HL-60/S4 treated with phorbol 12-myristate 13-acetate at 8.2 ng/mL for 4 days and 3 days (cell line): ENCODE data around the gene OR6S1.
"Not testable (repeated sequence)": the region's sequence is repeated elsewhere in the genome, so short reads cannot be mapped to it uniquely, and the experiment has no call there.

ENCODE experiments used
- in situ Hi-C: fragments of 300-500 bp; cut with MboI; formaldehyde crosslinking; loops from 2 replicates; pipeline ENCODE4 v1.15.0; 2022; ENCODE audit warnings: low sequenced_read_pairs

Gene OR6S1

GRCh38 chr14:20613094-20614037 lies 28.1 kb downstream of the OR6S1 start:
- in situ Hi-C loops = no loop called here

GRCh38 chr14:20612403-20612802 lies 29.1 kb downstream of the OR6S1 start:
- in situ Hi-C loops = no loop called here

DNA sequence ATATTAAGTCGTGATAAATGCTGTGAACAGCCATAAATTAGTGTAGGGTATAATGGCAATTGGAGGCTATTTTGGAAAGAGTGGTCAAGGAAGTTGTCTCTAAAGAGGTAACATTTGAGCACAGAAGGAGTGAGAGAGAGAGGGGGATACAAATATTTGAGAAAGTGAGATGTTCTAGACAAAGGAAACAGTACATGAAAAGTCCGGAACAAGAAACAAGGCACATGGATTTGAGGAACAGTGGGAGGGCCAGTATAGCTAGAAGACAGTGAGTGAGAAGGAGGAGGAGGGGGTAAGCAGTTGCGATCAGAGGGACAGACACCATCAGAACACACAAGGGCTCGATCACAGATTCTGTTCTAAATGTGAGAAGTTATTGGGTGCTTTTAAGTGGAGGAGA lies 30.2 kb downstream of the OR6S1 start:
- in situ Hi-C loops = no loop called here

DNA sequence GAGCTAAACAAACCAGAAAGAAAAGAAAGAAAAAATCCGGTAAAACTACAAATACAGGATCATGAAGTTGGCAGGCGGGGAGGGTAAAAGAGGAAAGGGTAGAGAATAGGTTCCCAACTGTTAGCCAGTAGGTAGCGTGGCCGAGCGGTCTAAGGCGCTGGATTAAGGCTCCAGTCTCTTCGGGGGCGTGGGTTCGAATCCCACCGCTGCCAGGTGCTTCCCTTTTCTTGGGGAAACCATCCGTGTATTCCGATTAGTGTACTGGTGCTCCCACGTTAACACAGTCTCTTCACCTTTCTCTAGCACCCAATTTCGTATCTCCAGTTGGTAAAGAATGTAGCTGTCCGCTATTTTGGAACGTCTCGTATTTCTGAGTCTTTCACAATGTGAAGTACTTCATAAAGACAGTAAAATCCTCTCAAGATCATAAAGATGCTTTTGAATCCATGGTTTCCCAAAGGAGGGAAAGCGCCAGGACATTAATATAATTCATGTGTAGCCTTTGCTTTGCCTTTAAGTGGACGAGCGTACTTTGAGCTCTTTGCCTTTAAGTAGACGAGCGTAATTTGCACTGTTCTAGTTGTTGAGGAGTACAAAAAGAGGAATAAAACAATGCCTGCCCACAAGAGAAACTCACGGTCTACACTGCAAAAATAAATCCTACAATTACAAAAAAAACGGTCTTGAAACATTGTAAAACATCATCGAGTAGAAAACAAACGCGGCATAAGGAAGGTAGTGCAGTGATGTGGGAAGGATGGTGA lies 31.3 kb downstream of the OR6S1 start:
- in situ Hi-C loops = no loop called here

DNA sequence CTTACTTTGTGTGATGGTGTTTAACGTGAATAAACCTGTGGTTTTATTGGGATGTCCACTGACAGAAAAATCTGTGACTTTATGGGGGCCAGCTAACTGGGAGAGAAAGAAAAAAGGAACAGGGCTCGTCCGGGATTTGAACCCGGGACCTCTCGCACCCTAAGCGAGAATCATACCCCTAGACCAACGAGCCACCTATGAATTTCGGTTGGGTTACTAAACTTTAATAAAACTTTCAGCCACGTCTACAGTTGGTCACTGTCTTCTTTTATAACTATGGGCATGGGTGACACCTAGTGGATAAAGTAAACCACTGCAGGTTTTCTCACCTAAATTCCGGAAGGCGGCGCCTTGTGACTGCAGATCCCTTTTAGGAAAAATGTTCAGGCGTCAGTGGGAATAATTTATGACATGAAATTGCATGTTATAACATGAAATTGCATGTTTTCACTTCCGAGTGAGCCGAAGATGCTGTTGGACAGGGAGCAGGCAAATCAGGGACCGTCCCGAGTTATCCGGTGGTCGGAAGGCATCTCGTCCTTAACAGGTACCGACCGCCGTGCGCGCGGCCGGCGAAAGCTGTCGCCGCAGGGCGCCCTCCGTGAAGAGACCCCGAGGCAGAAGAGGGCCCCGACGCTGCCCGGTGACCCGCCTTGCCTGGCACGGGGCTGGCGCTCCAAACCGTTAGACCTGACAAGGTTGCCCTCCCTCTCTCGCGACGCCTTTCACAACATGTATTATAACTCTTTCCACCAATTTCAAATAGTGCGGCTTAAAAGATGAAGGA lies 32.1 kb downstream of the OR6S1 start:
- in situ Hi-C loops = loop anchor here (10.0 kb wide), 1 partner anchor 285 kb away; no protein-coding TSS in a partner anchor

DNA sequence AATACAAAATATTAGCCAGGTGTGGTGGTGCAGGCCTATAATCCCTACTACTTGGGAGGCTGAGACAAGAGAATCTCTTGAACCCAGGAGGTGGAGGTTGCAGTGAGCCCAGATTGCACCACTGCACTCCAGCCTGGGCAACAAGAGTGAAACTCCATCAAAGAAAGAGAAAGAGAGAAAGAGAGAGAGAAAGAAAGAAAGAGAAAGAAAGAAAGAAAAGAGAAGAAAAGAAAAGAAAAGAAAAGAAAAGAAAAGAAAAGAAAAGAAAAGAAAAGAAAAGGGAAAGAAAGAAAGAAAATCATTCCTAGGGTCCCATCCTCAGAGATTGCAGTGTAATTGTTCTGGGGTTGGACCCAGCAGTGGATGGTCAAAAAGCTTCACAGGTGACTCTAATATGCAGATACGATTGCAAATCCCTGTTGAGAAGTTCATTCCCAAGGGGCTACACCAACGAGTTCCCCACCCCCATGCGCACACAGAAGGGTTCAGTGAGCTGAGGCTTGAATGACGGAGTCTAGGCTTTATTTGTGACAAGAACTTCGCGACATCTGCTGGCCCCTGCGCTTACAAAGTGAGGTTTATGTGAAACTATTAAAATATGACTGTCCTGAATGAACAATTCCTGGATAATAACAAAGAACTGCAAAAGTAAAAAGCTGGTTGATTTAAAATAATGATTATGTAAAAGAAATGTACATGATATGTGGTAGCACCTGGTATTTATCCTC lies 32.9 kb downstream of the OR6S1 start:
- in situ Hi-C loops = loop anchor here (10.0 kb wide), 1 partner anchor 284 kb away; no protein-coding TSS in a partner anchor

- in situ Hi-C loops = loop anchor here (10.0 kb wide), 1 partner anchor 283 kb away; no protein-coding TSS in a partner anchor
Measured at GRCh38 chr14:20607617-20608016, 33.9 kb downstream of the OR6S1 start.

DNA sequence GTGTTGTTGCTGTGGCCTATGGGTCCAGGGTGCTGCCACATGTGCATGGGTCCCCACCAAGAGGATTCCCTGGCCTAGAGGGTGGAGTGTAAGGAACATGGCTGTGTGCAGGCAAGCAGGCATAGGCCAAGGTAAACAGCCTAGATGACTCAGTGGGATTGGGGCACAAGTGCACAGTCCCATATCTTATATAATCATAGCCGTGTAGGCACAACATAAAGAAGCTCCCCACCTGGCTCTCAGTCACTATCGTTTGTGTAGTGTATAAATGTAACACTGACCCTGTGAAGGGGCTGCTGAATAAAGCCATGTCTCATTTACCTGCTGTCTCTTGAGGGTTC lies 34.6 kb downstream of the OR6S1 start:
- in situ Hi-C loops = loop anchor here (10.0 kb wide), 1 partner anchor 282 kb away; no protein-coding TSS in a partner anchor

GRCh38 chr14:20606190-20606901 lies 35.1 kb downstream of the OR6S1 start:
- in situ Hi-C loops = loop anchor here (10.0 kb wide), 1 partner anchor 282 kb away; no protein-coding TSS in a partner anchor

- in situ Hi-C loops = loop anchor here (10.0 kb wide), 1 partner anchor 279 kb away; no protein-coding TSS in a partner anchor
Measured at GRCh38 chr14:20603813-20604690, 37.4 kb downstream of the OR6S1 start.

GRCh38 chr14:20602583-20602982 lies 38.9 kb downstream of the OR6S1 start:
- in situ Hi-C loops = loop anchor here (10.0 kb wide), 1 partner anchor 278 kb away; no protein-coding TSS in a partner anchor

GRCh38 chr14:20601522-20601921 lies 40.0 kb downstream of the OR6S1 start:
- in situ Hi-C loops = loop anchor here (10.0 kb wide), 1 partner anchor 277 kb away; no protein-coding TSS in a partner anchor

- in situ Hi-C loops = no loop called here
Measured at GRCh38 chr14:20597108-20597507, 44.4 kb downstream of the OR6S1 start.

DNA sequence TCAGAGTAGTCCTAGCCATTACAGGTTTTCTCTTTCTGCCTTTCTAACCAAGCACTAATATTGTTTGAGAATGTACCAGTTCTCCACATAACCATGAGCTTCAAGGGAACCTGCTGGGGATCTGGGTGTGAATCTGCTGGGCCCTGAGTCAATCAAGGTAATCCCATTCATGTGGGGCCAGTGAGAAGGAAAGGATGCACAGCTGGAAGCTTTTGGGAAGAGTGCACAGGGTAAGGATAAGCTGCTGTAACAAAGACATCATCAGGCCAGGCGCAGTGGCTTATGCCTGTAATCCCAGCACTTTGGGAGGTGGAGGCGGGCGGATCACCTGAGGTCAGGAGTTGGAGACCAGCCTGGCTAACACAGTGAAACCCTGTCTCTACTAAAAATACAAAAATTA lies 45.8 kb downstream of the OR6S1 start:
- in situ Hi-C loops = not testable (repeated sequence)

GRCh38 chr14:20592574-20592973 lies 48.9 kb downstream of the OR6S1 start:
- in situ Hi-C loops = no loop called here

GRCh38 chr14:20591235-20591634 lies 50.3 kb downstream of the OR6S1 start, which contains the start of gene RNASE12:
RNASE12 (minus strand) TSS chr14:20591376; CDS start chr14:20590723, 653 bp downstream.
- in situ Hi-C loops = no loop called here
